AG09319 (cell line): Measurements from ENCODE around the gene PSD.

Experiments used
- DNase-seq: peaks from one replicate; pipeline ENCODE4 v3.0.0-alpha.2; 2010; ENCODE audit warnings: low read depth; ENCODE audit errors: extremely low read depth
- TF ChIP-seq, protein P1 (sequence below): IDR thresholded peaks from 2 replicates; pipeline ENCODE4 v1.5.1; 2011; ENCODE audit warnings: low read depth, mild to moderate bottlenecking, inconsistent platforms, low read length, moderate library complexity

Gene PSD

DNA sequence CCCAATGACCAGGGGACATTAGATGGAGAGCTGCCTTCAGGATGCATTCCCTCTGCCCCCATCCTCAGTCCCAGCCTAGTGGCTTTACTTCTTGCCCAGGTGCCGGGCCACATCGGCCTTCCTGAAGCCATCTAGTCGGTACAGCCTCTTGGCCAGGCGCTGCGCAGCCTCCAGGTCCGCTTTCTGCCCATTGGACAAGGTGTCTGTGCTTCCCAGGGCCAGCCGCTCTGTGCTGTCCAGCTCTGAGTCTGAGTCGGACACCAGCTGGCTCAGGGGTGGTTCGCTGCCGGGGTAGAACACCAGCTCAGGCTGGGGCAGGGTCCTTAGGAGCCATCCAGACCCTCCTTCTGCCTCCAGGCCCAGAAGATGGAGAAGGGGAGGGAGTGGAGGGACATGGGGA, 6.3 kb downstream of the PSD start:
- TF ChIP-seq, protein P1, sequence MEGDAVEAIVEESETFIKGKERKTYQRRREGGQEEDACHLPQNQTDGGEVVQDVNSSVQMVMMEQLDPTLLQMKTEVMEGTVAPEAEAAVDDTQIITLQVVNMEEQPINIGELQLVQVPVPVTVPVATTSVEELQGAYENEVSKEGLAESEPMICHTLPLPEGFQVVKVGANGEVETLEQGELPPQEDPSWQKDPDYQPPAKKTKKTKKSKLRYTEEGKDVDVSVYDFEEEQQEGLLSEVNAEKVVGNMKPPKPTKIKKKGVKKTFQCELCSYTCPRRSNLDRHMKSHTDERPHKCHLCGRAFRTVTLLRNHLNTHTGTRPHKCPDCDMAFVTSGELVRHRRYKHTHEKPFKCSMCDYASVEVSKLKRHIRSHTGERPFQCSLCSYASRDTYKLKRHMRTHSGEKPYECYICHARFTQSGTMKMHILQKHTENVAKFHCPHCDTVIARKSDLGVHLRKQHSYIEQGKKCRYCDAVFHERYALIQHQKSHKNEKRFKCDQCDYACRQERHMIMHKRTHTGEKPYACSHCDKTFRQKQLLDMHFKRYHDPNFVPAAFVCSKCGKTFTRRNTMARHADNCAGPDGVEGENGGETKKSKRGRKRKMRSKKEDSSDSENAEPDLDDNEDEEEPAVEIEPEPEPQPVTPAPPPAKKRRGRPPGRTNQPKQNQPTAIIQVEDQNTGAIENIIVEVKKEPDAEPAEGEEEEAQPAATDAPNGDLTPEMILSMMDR = no peak
- no peak for DNase-seq

DNA sequence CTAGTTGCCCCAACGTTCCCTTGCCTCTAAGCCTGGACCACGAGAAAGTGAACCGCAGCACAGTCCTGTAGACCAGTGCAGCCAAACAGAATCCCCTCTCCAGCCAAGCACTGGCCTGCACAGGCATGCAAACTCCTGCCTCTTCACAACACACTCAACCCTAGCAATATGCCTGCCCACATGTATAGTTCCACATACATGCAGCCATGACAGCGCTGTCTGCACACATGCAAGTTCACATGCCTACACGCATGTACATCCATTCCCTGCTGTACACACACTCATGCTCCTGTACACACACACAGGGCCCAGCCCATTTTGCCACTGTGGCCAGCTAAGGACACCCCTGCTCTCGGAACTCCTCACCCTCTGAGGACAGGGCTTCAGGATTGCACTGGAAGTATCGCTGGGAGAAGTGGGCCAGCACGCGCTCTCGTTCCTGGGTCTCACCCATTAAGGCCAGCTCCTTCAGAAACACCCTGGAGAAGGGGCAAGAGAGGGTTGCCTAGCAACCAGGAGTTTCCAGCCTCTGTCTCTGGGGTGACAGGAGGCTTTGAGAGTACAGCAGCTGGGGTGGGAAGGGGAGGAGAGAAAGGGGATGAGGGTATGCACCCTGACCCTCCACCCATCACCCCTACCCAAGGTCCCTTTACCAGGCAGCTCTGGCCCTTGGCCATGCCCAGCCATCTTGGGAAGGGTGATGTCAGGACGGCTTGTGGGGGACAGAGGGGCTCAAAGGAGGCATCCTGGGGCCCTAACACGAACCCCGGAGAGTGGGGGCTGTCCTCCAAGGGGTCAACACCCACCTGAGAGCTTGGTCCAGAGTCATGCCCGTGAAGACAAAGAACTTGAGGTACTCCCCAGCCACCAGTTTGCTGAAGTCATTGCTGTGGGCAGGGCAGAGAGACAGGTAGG, 7.0 kb downstream of the PSD start:
- DNase-seq = no peak
- TF ChIP-seq, protein P1 = no peak

DNA sequence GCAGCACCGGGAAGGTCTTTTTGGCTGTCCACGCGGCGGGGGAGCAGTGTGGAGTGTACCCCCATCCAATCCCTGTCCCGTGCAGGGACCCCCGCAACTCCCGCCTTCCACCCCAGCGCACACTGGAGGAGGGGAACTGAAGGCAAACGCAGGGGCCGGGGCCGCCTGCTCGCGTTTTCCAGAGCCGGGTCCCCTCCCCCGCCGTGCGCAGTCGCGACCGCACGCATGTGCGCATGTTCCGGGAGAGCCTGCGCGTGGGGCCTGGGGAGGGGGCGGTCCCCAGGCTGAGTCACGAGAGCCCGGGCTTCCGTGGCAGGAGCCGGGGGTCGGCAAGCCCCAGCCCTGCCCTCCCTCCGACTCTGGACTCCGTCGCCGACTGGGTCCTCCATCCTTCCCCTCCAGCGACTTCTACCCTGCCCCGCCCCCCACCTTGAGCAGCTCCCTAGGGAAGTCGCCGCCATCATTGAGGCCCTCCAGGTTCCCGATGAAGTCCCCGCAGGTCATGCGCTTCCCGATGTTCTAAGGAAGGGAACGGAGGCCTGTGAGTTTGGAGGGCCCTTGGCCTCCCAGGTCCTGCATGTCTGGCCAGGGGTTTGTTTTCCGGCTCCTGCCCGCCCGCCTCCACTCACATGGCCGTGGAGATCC, 8.0 kb downstream of the PSD start:
- TF ChIP-seq, protein P1 = no peak
- DNase-seq = no peak

DNA sequence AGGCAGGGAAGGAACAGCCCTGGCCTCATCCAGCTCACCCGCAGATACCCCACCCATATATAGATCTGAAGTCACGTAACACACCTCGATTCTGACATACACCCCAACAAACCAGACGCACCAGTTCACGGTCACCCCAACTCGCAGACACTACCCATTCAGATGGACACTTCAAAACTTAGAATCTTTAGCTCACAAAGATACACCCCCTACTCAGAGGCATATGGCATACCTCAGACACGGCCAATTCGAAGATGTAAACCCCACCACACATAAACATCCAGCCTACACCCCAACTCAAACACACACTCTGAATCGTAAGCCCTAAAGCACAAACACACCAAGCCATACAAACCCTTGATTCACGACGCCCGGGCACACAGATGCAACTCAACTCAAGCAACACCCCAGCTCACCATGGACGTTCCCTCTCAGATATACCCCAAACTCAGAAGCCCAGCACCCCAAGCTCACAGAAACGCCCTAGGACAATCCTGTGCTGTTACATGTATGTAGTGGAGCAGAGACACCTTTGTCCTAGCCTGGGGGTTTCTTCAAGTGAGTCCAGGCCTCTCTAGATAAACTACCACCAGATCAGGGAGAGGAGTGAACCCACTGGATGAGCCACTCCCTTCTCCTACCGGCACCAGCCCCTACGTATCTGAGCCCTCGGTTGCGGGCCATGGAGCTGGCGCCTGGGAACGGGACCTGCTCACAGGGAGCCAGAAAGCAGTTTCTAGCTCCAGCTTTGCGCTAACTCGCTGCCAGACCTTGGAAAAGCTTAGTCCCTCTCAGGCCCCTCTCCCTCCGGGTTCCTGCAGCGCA, 8.8 kb downstream of the PSD start:
- no peak for DNase-seq
- TF ChIP-seq, protein P1 = no peak

DNA sequence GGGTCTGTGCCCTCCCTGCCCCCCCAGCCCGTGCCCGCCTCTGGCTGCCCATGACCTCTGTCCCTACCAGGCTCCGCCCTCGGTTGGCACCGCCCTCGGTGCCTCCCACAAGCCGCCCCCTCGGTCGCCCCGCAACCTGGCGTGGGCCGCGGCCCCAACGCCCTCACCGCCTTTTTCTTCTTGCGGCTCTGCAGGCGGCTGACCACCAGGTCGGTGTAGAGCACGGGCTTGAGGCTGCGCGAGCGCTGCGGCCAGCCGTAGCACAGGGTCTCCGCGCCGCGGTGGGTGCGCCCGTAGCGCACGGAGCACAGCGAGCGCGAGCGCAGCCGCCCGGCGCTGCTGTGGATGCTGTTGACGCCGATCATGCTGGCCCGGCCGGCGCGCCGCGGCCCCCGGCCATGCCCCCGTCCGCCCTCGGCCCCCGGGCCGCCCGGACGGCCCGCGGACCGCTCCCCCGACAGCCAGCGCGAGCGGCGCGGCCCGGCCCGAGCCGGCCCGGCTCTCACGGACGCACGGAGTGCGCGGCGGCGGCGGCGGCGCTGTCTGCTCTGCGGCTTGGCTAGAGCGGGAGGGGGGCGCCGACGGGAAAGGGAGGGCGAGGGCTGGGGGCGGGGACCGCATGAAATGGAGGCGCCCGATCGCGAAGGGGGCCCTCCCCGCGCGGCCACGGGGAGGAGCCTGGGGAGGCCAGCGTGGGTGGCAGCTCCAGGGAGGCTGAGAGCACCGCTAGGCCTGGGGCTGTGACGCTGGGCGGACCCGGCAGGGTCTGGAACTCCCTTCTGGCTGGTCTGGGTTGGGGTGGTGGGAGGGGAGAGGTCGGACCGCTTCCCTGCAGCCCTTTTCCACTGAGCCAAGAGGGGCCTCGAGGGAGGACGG, 9.6 kb downstream of the PSD start:
- no peak for DNase-seq
- TF ChIP-seq, protein P1 = no peak

DNA sequence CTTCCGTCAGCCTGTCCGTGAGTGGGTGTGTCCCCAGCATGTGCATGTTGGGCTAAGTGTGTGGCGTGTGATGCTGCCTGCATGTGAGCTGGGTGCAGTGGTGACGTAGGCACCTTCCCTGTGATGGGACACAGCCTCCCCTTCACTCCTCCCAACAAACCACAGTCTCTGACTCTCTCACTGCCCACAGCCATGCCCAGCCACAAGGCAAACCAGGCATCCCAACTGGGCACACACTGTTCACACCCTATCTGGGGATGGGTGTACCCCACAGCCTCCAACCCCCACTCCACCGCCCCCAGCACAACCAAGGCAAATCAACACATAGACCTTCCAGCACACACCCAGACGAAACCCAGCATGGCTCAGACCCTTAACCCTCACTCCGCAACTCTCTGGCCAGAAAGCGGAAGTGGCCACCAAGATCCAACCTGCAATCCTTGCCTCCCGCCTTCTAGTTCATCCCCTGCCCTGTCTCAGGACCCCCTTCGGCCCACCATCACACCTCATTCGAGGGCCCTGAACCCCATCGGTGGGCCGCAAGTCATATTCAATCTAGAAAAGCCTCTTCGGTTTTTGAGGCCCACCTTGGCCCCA, 10.4 kb downstream of the PSD start:
- TF ChIP-seq, protein P1 = no peak
- no peak for DNase-seq
